Endothelial cell of umbilical vein (primary cell): Measurements from ENCODE around the gene SSR2. TPM values are rescaled to one million over a fixed set of nuclear protein-coding genes. Genes with fewer than 3 reads are reported as not detected.

ENCODE experiments used
- BruUV-seq: library from RNA; stranded (reverse); fragments of 400-500 nt; replicated peaks from 2 replicates; lab custom pipeline; 2021; lab: Mats Ljungman, UMichigan
- CTCF ChIA-PET: fragments of 300-600, 350-600 bp; sonication (Branson Sonifier 250); formaldehyde crosslinking; loops from one replicate; lab custom pipeline; 2021; ENCODE audit warnings: antibody characterized with exemption, inconsistent platforms; lab: Charles Lee
- POLR2A ChIA-PET: fragments of 300-600, 350-600 bp; sonication (Branson Sonifier 250); formaldehyde crosslinking; loops from one replicate; lab custom pipeline; 2021; ENCODE audit warnings: antibody characterized with exemption, inconsistent platforms; lab: Charles Lee
- DNase-seq: peaks from one replicate; pipeline ENCODE4 v3.0.0-alpha.2; 2011; ENCODE audit warnings: low read depth, low spot score
- FAIRE-seq: peaks from 2 replicates; lab custom pipeline; 2011; peaks lifted over from hg19 to GRCh38; lab: Jason Lieb, UNC
- H2AFZ ChIP-seq: 2 replicates; pipeline ENCODE4 v1.6.0; 2012; ENCODE audit warnings: low read depth, low read length, control low read depth, inconsistent platforms
- H3K27ac ChIP-seq: 2 replicates; pipeline ENCODE4 v1.5.1; 2011; ENCODE audit warnings: low read depth, mild to moderate bottlenecking, control low read depth, low read length, moderate library complexity; ENCODE audit not compliant: insufficient read depth
- H3K27me3 ChIP-seq, 2 experiments: 2 replicates each; pipeline versions ENCODE4 v1.6.0 to v1.6.1; 2011; ENCODE audit warnings: low read length in 2 of 2, mixed read lengths in 1 of 2; ENCODE audit not compliant: control insufficient read depth in 2 of 2, insufficient read depth in 2 of 2
- H3K36me3 ChIP-seq, 2 experiments: 2 replicates in 1 of 2; 3 replicates in 1 of 2; pipeline ENCODE4 v1.5.1; 2011; ENCODE audit warnings: low read length in 2 of 2, mild to moderate bottlenecking in 1 of 2, moderate library complexity in 1 of 2; ENCODE audit not compliant: control insufficient read depth in 2 of 2, insufficient read depth in 2 of 2; ENCODE audit errors: extremely low read depth in 1 of 2
- H3K4me1 ChIP-seq: 3 replicates; pipeline ENCODE4 v1.5.1; 2011; ENCODE audit warnings: mild to moderate bottlenecking, low read length; ENCODE audit not compliant: control insufficient read depth, insufficient read depth; ENCODE audit errors: extremely low read depth
- H3K4me2 ChIP-seq: 2 replicates; pipeline ENCODE4 v1.6.1; 2011; ENCODE audit warnings: low read length, control low read depth, mixed read lengths; ENCODE audit not compliant: insufficient read depth
- H3K4me3 ChIP-seq, 3 experiments: fragments of 200-600 bp in 1 of 3; sonication (generic), shearing (Covaris generic) in 1 of 3; replicated peaks in 1 of 3; 2 replicates each; pipeline ENCODE4 v1.5.1; 2011 to 2016; ENCODE audit warnings: control low read depth in 3 of 3, low read length in 3 of 3, mild to moderate bottlenecking in 2 of 3, inconsistent platforms in 1 of 3, low read depth in 1 of 3, moderate library complexity in 1 of 3; ENCODE audit not compliant: insufficient read depth in 1 of 3
- H3K79me2 ChIP-seq: 2 replicates; pipeline ENCODE4 v1.6.0; 2012; ENCODE audit warnings: low read length, inconsistent platforms; ENCODE audit not compliant: control insufficient read depth, insufficient read depth
- H3K9ac ChIP-seq: replicated peaks from 2 replicates; pipeline ENCODE3; 2011; ENCODE audit warnings: low read length, control low read depth; ENCODE audit not compliant: insufficient read depth; ENCODE audit errors: extremely low read depth
- H3K9me1 ChIP-seq: replicated peaks from 3 replicates; pipeline ENCODE4 v1.6.0; 2011; ENCODE audit warnings: mild to moderate bottlenecking, low read length; ENCODE audit not compliant: control insufficient read depth, insufficient read depth; ENCODE audit errors: extremely low read depth
- H3K9me3 ChIP-seq: replicated peaks from 2 replicates; pipeline ENCODE4 v1.5.1; 2012; ENCODE audit warnings: low read length, inconsistent platforms; ENCODE audit not compliant: control insufficient read depth, insufficient read depth
- H4K20me1 ChIP-seq: replicated peaks from 2 replicates; pipeline ENCODE3; 2011; ENCODE audit warnings: mild to moderate bottlenecking, low read length; ENCODE audit not compliant: control insufficient read depth, insufficient read depth; ENCODE audit errors: extremely low read depth
- CTCF ChIP-seq, 2 donors: IDR thresholded peaks; 1 replicate in 1 of 2; 2 replicates in 1 of 2; pipeline ENCODE4 v1.5.1; 2011; ENCODE audit warnings: low read length in 2 of 2, mild to moderate bottlenecking in 2 of 2, moderate library complexity in 2 of 2, control low read depth in 1 of 2, inconsistent platforms in 1 of 2, low read depth in 1 of 2; ENCODE audit not compliant: insufficient read depth in 1 of 2; ENCODE audit errors: extremely low read depth in 1 of 2
- EZH2 ChIP-seq: IDR thresholded peaks from 2 replicates; pipeline ENCODE4 v1.6.1; 2012; ENCODE audit warnings: borderline replicate concordance, low read depth, mild to moderate bottlenecking, moderate library complexity, low read length, inconsistent platforms; ENCODE audit not compliant: severe bottlenecking
- FOS ChIP-seq: IDR thresholded peaks from 2 replicates; pipeline ENCODE4 v1.6.1; 2011; ENCODE audit warnings: mild to moderate bottlenecking, low read length, moderate library complexity, borderline replicate concordance; ENCODE audit not compliant: insufficient read depth
- GATA2 ChIP-seq: IDR thresholded peaks from 2 replicates; pipeline ENCODE4 v1.7.0; 2011; ENCODE audit warnings: low read depth, mild to moderate bottlenecking, moderate library complexity, mixed read lengths, low read length; ENCODE audit not compliant: insufficient read length, insufficient read depth
- JUN ChIP-seq: IDR thresholded peaks from 2 replicates; pipeline ENCODE4 v1.6.1; 2011; ENCODE audit warnings: borderline replicate concordance, low read depth; ENCODE audit not compliant: insufficient read length, insufficient read depth
- MYC ChIP-seq: IDR thresholded peaks from one replicate; pipeline ENCODE4 v1.6.1; 2011; ENCODE audit warnings: mild to moderate bottlenecking, low read depth, low read length
- POLR2A ChIP-seq: IDR thresholded peaks from 2 replicates; pipeline ENCODE4 v1.6.1; 2012; ENCODE audit warnings: low read depth, mild to moderate bottlenecking, control low read depth, low read length
- POLR2AphosphoS5 ChIP-seq: IDR thresholded peaks from 2 replicates; pipeline ENCODE4 v1.6.1; 2012; ENCODE audit warnings: low read depth, mild to moderate bottlenecking, control low read depth, low read length, moderate library complexity; ENCODE audit not compliant: insufficient read depth
- dilution Hi-C: fragments of 300-500 bp; cut with MboI; formaldehyde crosslinking; loops from one replicate; pipeline ENCODE4 v1.15.0; 2019; ENCODE audit warnings: low sequenced_read_pairs; ENCODE audit not compliant: extremely low pct_ligation_motif_present
- intact Hi-C: fragments of 100-400 bp; cut with micrococcal nuclease; formaldehyde crosslinking; loops from one replicate; pipeline ENCODE4 v1.10.0; 2022
- polyA plus RNA-seq, 4 experiments: library from polyadenylated mRNA; depleted of rRNA in 3 of 4; stranded (reverse) in 3 of 4; unstranded in 1 of 4; fragments of >200 nt; gene quantifications; 2 replicates each; pipeline versions ENCODE4 v1.2.1 to v1.2.3, GENCODE V29; 2011 to 2012; ENCODE audit warnings: missing spikeins in 1 of 4
- total RNA-seq: library from RNA; stranded (reverse); gene quantifications from 2 replicates; pipeline ENCODE4 v1.2.3, GENCODE V29; 2021
- TF ChIP-seq, protein P1 (sequence below): IDR thresholded peaks from 2 replicates; pipeline ENCODE4 v1.6.1; 2011; ENCODE audit not compliant: insufficient read depth, insufficient read length

Gene SSR2
- total and polyA plus RNA-seq, 2 donors (not counting 3 experiments of a cell fraction or from before 2014, with no cell fraction given): 362 to 1,787 TPM

DNA sequence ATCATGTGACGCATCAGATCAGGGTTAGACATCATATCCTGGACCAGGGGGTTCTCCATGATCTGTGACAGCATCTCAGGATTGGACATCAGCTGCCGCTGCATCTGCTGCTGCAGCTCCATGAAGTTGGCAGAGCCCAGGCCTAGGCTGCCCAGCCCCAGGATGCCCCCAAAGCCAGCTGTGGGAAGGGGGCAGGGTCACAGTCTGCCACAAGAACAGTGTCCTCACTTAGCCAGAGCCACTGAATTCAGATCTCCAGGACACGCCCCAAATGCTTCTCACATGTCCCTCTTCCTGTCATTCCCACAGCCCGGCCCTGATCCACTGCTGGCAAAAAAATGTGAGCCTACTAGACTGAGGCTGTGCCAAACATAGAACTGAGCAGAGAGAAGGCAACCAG is 29.6 kb upstream of the SSR2 start:
- no peaks in the 10 kb centered on the region for H3K9me3 ChIP-seq
- no peak for FAIRE-seq
- H3K4me3 ChIP-seq: no peak overlapping the region
- intact Hi-C loops: no loop called here
- H3K9ac ChIP-seq: no peak overlapping the region
- no TSS peak for BruUV-seq
- no peaks in the 10 kb centered on the region for H3K27me3 ChIP-seq
- H2AFZ ChIP-seq: no peak overlapping the region
- ChIA-PET POLR2A (no interaction called here), CTCF (interaction anchor here (0.6 to 2.2 kb wide), 4 partner anchors 9 to 61 kb away, joined by 3 to 14 read pairs (median 5); no protein-coding TSS in a partner anchor)
- peaks cover 19% of the 10 kb centered on the region for H3K4me1 ChIP-seq
- peaks cover 19% of the 10 kb centered on the region for H3K79me2 ChIP-seq
- H3K9me1 ChIP-seq: no peaks in the 10 kb centered on the region
- H4K20me1 ChIP-seq: no peaks in the 10 kb centered on the region
- TF ChIP-seq MYC (no peak), JUN (no peak), CTCF (IDR thresholded peaks at IDR 0.05; ENCODE audit: extremely low read depth in 1 of 2, insufficient read depth in 1 of 2, low read depth in 1 of 2, low read length in 2 of 2) (no peak), EZH2 (no peak), POLR2A (no peak), FOS (no peak), GATA2 (no peak), POLR2AphosphoS5 (no peak)
- TF ChIP-seq, protein P1, sequence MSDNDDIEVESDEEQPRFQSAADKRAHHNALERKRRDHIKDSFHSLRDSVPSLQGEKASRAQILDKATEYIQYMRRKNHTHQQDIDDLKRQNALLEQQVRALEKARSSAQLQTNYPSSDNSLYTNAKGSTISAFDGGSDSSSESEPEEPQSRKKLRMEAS: no peak
- no peak for DNase-seq
- H3K4me2 ChIP-seq: no peak overlapping the region
- dilution Hi-C loops: no loop called here
- H3K36me3 ChIP-seq: peaks cover 0 to 6% of the 10 kb centered on the region in 2 experiments
- no peak overlapping the region for H3K27ac ChIP-seq
